ENCODE results near the gene HOXD8. TPM values are rescaled to one million over a fixed set of nuclear protein-coding genes. Genes with fewer than 3 reads are reported as not detected.

Gene HOXD8
- total and polyA plus RNA-seq, 2 of the 8 experiments (the other 6 are each of a cell fraction or from before 2014, with no cell fraction given): not detected

- H3K18ac ChIP-seq (ENCODE audit: extremely low read depth, low read length): no peak within 1 kb of the TSS
- H4K8ac ChIP-seq (ENCODE audit: extremely low read depth, insufficient read depth, low read length): no peak within 1 kb of the TSS
- peaks cover 97 to 100% (median 100%) of the 10 kb centered on the region in 4 experiments for H3K27me3 ChIP-seq (replicated peaks in 1 of 4; ENCODE audit: control insufficient read depth in 3 of 4, extremely low read depth in 1 of 4, insufficient read depth in 3 of 4, low read length in 3 of 4)
- no peak within 1 kb of the TSS for H2BK15ac ChIP-seq (ENCODE audit: low read length)
- no peaks in the 10 kb centered on the region for H3K79me1 ChIP-seq (ENCODE audit: low read depth, low read length)
- WGBS, 2 experiments (ENCODE audit: extremely low coverage in 1 of 2, insufficient coverage in 1 of 2, insufficient read length in 1 of 2, insufficient replicate concordance in 2 of 2, low coverage in 1 of 2, low lambda C conversion rate in 2 of 2, missing lambda C conversion rate in 1 of 2): 5% methylated on average over 47 of the region's 55 CpGs; no CpG with 5 or more reads in 1 of the 2 experiments
- H3K79me2 ChIP-seq (ENCODE audit: control insufficient read depth in 1 of 2, insufficient read depth in 2 of 2, low read length in 2 of 2): no peaks in the 10 kb centered on the region
- peak within 1 kb of the TSS; percentile 48 to 59 for H3K4me2 ChIP-seq (ENCODE audit: insufficient read depth in 1 of 2, low read depth in 2 of 2, low read length in 2 of 2)
- H3K27ac ChIP-seq (ENCODE audit: low read depth, low read length): no peak within 1 kb of the TSS
- H2BK5ac ChIP-seq (ENCODE audit: low read depth, low read length): no peak within 1 kb of the TSS
- no peak within 1 kb of the TSS for H3K56ac ChIP-seq (replicated peaks; ENCODE audit: insufficient read length, low read depth, low read length)
- no peak for FAIRE-seq
- no peak within 1 kb of the TSS for H3K4ac ChIP-seq (replicated peaks; ENCODE audit: insufficient read length, low read depth, low read length)
- CTCF ChIA-PET (ENCODE audit: partially characterized antibody): interaction anchor here (1.0 to 4.4 kb wide), 9 partner anchors 10 to 303 kb away, joined by 3 to 36 read pairs (median 10); no protein-coding TSS in a partner anchor
- H3K14ac ChIP-seq (ENCODE audit: insufficient read length): no peak within 1 kb of the TSS
- peak within 1 kb of the TSS in 1 of 4 experiments; percentile 45; a peak in 2 of 8 replicates for H3K4me3 ChIP-seq (ENCODE audit: extremely low read depth in 1 of 4, insufficient read depth in 2 of 4, low read depth in 3 of 4, low read length in 4 of 4)
- H2BK20ac ChIP-seq (ENCODE audit: low read length): no peak within 1 kb of the TSS
- H3K9me3 ChIP-seq (ENCODE audit: insufficient read depth in 2 of 2, low read depth in 1 of 2, low read length in 1 of 2): no peaks in the 10 kb centered on the region
- H3K36me3 ChIP-seq (ENCODE audit: control insufficient read depth in 2 of 4, insufficient read depth in 4 of 4, low read length in 3 of 4): peaks cover 0 to 11% (median 0%) of the 10 kb centered on the region in 4 experiments; a peak in 1 of 8 replicates
- H3K9ac ChIP-seq (replicated peaks in 1 of 4; ENCODE audit: extremely low read depth in 1 of 4, low read depth in 3 of 4, low read length in 3 of 4): no peak within 1 kb of the TSS
- H4K5ac ChIP-seq (ENCODE audit: insufficient read length, low read depth, low read length): no peak within 1 kb of the TSS
- H3K23me2 ChIP-seq (ENCODE audit: low read depth, low read length): peaks cover 2% of the 10 kb centered on the region; the same call in 1 of the 2 replicates
- peaks cover 0 to 10% (median 2%) of the 10 kb centered on the region in 4 experiments; a peak in 4 of 7 replicates for H3K4me1 ChIP-seq (replicated peaks in 1 of 4; ENCODE audit: control insufficient read depth in 3 of 4, insufficient read depth in 4 of 4, low read length in 3 of 4)
- H4K20me1 ChIP-seq (replicated peaks in 1 of 2; ENCODE audit: control insufficient read depth in 1 of 2, insufficient read depth in 2 of 2, low read length in 2 of 2): peaks cover 15 to 45% of the 10 kb centered on the region in 2 experiments
- peak in 1 of 2 experiments; percentile 60 for DNase-seq (ENCODE audit: low read depth in 1 of 2, low spot score in 2 of 2)
- H2AK5ac ChIP-seq (ENCODE audit: low read depth, low read length): no peak within 1 kb of the TSS
- no peak within 1 kb of the TSS for H2BK120ac ChIP-seq (replicated peaks; ENCODE audit: low read depth, low read length)
- H2AFZ ChIP-seq (ENCODE audit: low read length): no peak within 1 kb of the TSS
- POLR2A ChIA-PET (ENCODE audit: partially characterized antibody): interaction anchor here (1.3 kb wide), 1 partner anchor 11 kb away, joined by 3 read pairs; no protein-coding TSS in a partner anchor
- H4K91ac ChIP-seq (replicated peaks; ENCODE audit: insufficient read length, low read length): no peak within 1 kb of the TSS
- H3K23ac ChIP-seq (ENCODE audit: insufficient read length): no peak within 1 kb of the TSS
- H2BK12ac ChIP-seq (ENCODE audit: low read depth, low read length): no peak within 1 kb of the TSS
- TF ChIP-seq RXRA (IDR thresholded peaks at IDR 0.05; ENCODE audit: insufficient read depth, low read depth, low read length): no peak
- no peak for TF ChIP-seq EGR1 (IDR thresholded peaks at IDR 0.05; ENCODE audit: borderline replicate concordance, low read depth, low read length)
- TF ChIP-seq YY1 (IDR thresholded peaks at IDR 0.05; ENCODE audit: low read depth, low read length): no peak
- TF ChIP-seq RNF2 (IDR thresholded peaks at IDR 0.05; ENCODE audit: borderline replicate concordance, low read depth, low read length, missing control alignments, poor library complexity, severe bottlenecking): peak; percentile 74
- TF ChIP-seq NRF1 (IDR thresholded peaks at IDR 0.05; ENCODE audit: low read depth, low read length): no peak
- peak; percentile 90 for TF ChIP-seq EZH2 (IDR thresholded peaks at IDR 0.05; ENCODE audit: low read depth, low read length, severe bottlenecking)
- TF ChIP-seq EP300 (IDR thresholded peaks at IDR 0.05; ENCODE audit: borderline replicate concordance in 1 of 2, low read depth in 2 of 2, low read length in 2 of 2): no peak
- TF ChIP-seq POLR2A (IDR thresholded peaks at IDR 0.05; ENCODE audit: control extremely low read depth in 1 of 2, low read depth in 2 of 2, low read length in 2 of 2): no peak
- TF ChIP-seq MAFK (IDR thresholded peaks at IDR 0.05; ENCODE audit: low read depth, low read length): no peak
- peak; percentile 74 for TF ChIP-seq USF2 (IDR thresholded peaks at IDR 0.05; ENCODE audit: low read length)
Measured at GRCh38 chr2:176151442-176152287, 22.2 kb downstream of the HOXD8 start, which contains the start of gene HOXD4. Gene HOXD4, plus strand, starts transcription at chr2:176151550. Its CDS starts 84 bp downstream, at chr2:176151634.
